CD4-positive, alpha-beta T cell (primary cell): ENCODE measurements around the gene PWP2. TPM values are rescaled to one million over a fixed set of nuclear protein-coding genes. Genes with fewer than 3 reads are reported as not detected.
"Not testable (repeated sequence)": the region's sequence is repeated elsewhere in the genome, so short reads cannot be mapped to it uniquely, and the experiment has no call there.

Experiments used
- ATAC-seq: fragments of 200-7000 bp; cut with Tn5 transposase; one replicate; pipeline ENCODE4 v1.10.0; 2022; ENCODE audit warnings: mild to moderate bottlenecking; ENCODE audit not compliant: poor library complexity
- CTCF ChIA-PET: fragments of 350-600 bp; sonication (Branson Sonifier 250); formaldehyde crosslinking; loops from one replicate; lab custom pipeline; 2021; ENCODE audit warnings: antibody characterized with exemption, inconsistent platforms; lab: Charles Lee
- POLR2A ChIA-PET: fragments of 350-600 bp; sonication (Branson Sonifier 250); formaldehyde crosslinking; loops from one replicate; lab custom pipeline; 2021; ENCODE audit warnings: antibody characterized with exemption, inconsistent platforms; lab: Charles Lee
- DNase-seq, 14 experiments: peaks; one replicate each; pipeline ENCODE4 v3.0.0-alpha.2; 2013 to 2020; ENCODE audit warnings: mixed read lengths in 2 of 14
- H3K27ac ChIP-seq, 2 donors: one replicate each; pipeline versions ENCODE4 v1.5.1 to v1.7.0; 2013; ENCODE audit warnings: low read length in 2 of 2, low read depth in 1 of 2, mild to moderate bottlenecking in 1 of 2
- H3K27me3 ChIP-seq, 2 experiments: 1 replicate in 1 of 2; 2 replicates in 1 of 2; pipeline versions ENCODE4 v1.6.1 to v1.7.0; 2013; ENCODE audit warnings: low read length in 2 of 2, control low read depth in 1 of 2, mild to moderate bottlenecking in 1 of 2, moderate library complexity in 1 of 2; ENCODE audit not compliant: insufficient read depth in 2 of 2, control insufficient read depth in 1 of 2
- H3K36me3 ChIP-seq: one replicate; pipeline ENCODE4 v1.6.1; 2013; ENCODE audit warnings: low read length, control low read depth; ENCODE audit not compliant: insufficient read depth
- H3K4me1 ChIP-seq: one replicate; pipeline ENCODE4 v1.6.1; 2013; ENCODE audit warnings: low read length, control low read depth; ENCODE audit not compliant: insufficient read depth
- H3K4me3 ChIP-seq: one replicate; pipeline ENCODE4 v1.5.1; 2013; ENCODE audit warnings: mild to moderate bottlenecking, low read length, moderate library complexity
- H3K9me3 ChIP-seq, 2 experiments: 1 replicate in 1 of 2; 2 replicates in 1 of 2; pipeline versions ENCODE4 v1.6.1 to v1.7.0; 2013; ENCODE audit warnings: low read length in 2 of 2, mild to moderate bottlenecking in 2 of 2, control low read depth in 1 of 2, moderate library complexity in 1 of 2; ENCODE audit not compliant: control insufficient read depth in 1 of 2, insufficient read depth in 1 of 2
- H3K27ac Mint-ChIP-seq: one replicate; pipeline ENCODE4 v1.8.0; 2020; ENCODE audit warnings: mixed read lengths
- H3K27me3 Mint-ChIP-seq: one replicate; pipeline ENCODE4 v1.8.0; 2021; ENCODE audit warnings: mixed read lengths
- H3K36me3 Mint-ChIP-seq: one replicate; pipeline ENCODE4 v1.8.0; 2021; ENCODE audit warnings: low read depth, mixed read lengths
- H3K4me1 Mint-ChIP-seq: one replicate; pipeline ENCODE4 v1.8.0; 2021; ENCODE audit warnings: low read depth, mixed read lengths
- H3K4me3 Mint-ChIP-seq: one replicate; pipeline ENCODE4 v1.8.0; 2020; ENCODE audit warnings: mild to moderate bottlenecking, mixed read lengths
- H3K9me3 Mint-ChIP-seq: one replicate; pipeline ENCODE4 v1.8.0; 2020; ENCODE audit warnings: mixed read lengths
- intact Hi-C, 2 experiments: fragments of 100-400 bp; cut with DNase I in 1 of 2; cut with micrococcal nuclease in 1 of 2; formaldehyde crosslinking; loops; one replicate each; pipeline versions ENCODE4 v1.15.1 to v1.9.0; 2023 to 2025; cut with DNase I, micrococcal nuclease
- total RNA-seq, 174 experiments: library from RNA in 2 of 174; stranded (reverse) in 2 of 174; gene quantifications; one replicate each; pipeline ENCODE4 v1.2.3 and lab custom pipeline; 2021 to 2026

The PWP2 gene
- total RNA-seq, 2 experiments from 2014 or later, result 38.0 to 40.6 TPM

DNA sequence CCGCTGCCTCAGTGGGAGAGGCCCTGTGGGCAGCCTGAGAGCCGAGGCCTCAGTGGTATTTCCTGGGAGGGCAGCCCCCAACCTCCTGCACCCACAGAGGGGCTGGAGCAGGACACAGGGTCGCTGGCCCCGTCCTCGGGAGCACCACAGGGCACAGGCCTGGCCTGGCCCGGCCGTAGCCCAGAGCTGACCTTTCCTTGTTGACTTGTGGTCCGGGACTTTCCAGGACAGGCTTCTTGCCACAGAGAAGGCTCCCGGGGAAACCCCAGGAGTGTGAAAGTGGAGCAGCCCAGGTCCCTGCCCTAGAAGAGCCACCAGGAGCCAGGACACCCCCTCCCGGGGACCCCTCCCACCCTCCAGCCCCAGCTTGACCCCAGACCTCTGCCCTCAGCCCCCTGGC lies 63.7 kb downstream of the PWP2 start:
- H3K27me3 Mint-ChIP-seq, H3K4me1 ChIP-seq, H3K9me3 ChIP-seq, ATAC-seq, intact Hi-C loops, H3K4me3 ChIP-seq, POLR2A ChIA-PET, H3K27me3 ChIP-seq, H3K27ac ChIP-seq, H3K36me3 Mint-ChIP-seq, H3K36me3 ChIP-seq, CTCF ChIA-PET, DNase-seq, H3K4me3 Mint-ChIP-seq, H3K9me3 Mint-ChIP-seq, H3K27ac Mint-ChIP-seq, H3K4me1 Mint-ChIP-seq: not testable (repeated sequence)

DNA sequence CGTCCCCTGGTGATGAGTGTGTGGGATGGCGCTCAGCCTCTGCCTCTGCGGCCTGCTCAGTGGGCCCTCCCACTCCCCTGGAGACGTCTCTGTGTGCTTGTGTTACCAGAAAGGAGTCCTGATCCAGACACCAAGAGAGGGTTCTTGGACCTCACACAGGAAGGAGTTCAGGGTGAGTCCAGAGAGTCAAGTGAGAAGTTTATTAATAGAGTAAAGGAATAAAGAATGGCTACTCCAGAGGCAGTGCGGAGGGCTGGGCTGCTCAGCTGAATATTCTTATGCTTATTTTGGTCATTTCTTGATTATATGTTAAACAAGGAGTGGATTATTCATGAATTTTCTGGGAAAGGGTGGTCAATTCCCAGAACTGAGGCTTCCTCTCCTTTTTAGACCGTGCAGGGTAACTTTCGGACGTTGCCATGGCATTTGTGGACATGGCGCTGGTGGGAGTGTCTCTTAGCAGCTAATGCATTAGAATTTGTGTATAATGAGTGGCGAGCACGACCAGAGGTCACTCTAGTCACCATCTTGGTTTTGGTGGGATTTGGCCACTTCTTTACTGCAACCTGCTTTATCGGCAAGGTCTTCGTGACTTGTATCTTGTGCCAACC lies 64.9 kb downstream of the PWP2 start:
- DNase-seq, H3K27ac ChIP-seq, POLR2A ChIA-PET, H3K36me3 Mint-ChIP-seq, H3K4me3 Mint-ChIP-seq, H3K4me3 ChIP-seq, H3K36me3 ChIP-seq, H3K27ac Mint-ChIP-seq, H3K4me1 Mint-ChIP-seq, H3K27me3 ChIP-seq, CTCF ChIA-PET, H3K9me3 ChIP-seq, intact Hi-C loops, ATAC-seq, H3K9me3 Mint-ChIP-seq, H3K27me3 Mint-ChIP-seq, H3K4me1 ChIP-seq: not testable (repeated sequence)

DNA sequence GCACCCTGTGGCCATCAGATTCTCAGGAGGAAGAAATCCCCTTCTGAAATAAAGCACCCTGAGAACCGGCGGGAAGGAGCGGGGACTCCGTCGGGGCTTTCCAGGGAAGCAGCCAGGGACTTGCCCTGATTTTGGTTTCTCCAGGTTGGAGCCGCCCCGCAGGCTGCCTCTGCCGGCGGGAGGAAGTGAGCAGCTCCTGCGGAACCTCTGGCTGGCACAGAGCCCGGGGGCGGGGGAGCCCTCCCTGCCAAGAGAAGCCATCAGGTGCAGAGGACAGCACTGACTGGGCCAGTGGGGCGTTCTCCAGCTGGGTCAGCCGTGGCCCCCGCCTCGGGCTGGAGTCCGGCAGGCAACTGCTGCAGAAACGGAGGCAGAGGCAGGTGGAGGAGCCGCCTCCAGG lies 65.5 kb downstream of the PWP2 start:
- H3K36me3 ChIP-seq, H3K36me3 Mint-ChIP-seq, POLR2A ChIA-PET, H3K27me3 ChIP-seq, DNase-seq, H3K4me3 ChIP-seq, H3K4me1 Mint-ChIP-seq, H3K27ac ChIP-seq, H3K4me3 Mint-ChIP-seq, H3K9me3 Mint-ChIP-seq, H3K9me3 ChIP-seq, H3K27ac Mint-ChIP-seq, intact Hi-C loops, H3K4me1 ChIP-seq, CTCF ChIA-PET, H3K27me3 Mint-ChIP-seq: not testable (repeated sequence)
- ATAC-seq, result peak; percentile 74

DNA sequence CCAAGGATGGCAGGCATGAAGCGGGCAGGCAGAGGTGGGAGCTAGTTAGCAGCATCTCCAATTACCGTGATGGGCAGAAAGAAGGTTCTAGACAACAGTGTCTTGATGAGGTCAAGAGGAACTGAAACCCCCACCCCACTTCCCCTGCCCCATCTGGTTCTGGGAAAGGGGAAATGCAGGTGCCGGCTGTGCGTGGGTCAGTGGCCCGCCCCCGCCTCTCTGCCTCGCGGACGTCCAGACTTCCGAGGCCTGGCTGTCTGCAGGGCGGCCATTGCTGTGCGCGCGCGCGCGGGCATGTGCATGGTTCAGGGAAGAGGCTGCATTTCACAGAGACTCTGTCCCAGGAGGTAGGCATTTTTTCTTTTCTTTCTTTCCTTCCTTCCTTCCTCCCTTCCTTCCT lies 68.0 kb downstream of the PWP2 start:
- ATAC-seq, H3K4me3 Mint-ChIP-seq, intact Hi-C loops, POLR2A ChIA-PET, DNase-seq, H3K27ac ChIP-seq, CTCF ChIA-PET, H3K9me3 Mint-ChIP-seq, H3K36me3 ChIP-seq, H3K27me3 Mint-ChIP-seq, H3K4me1 Mint-ChIP-seq, H3K4me3 ChIP-seq, H3K4me1 ChIP-seq, H3K27me3 ChIP-seq, H3K9me3 ChIP-seq, H3K27ac Mint-ChIP-seq, H3K36me3 Mint-ChIP-seq: not testable (repeated sequence)

DNA sequence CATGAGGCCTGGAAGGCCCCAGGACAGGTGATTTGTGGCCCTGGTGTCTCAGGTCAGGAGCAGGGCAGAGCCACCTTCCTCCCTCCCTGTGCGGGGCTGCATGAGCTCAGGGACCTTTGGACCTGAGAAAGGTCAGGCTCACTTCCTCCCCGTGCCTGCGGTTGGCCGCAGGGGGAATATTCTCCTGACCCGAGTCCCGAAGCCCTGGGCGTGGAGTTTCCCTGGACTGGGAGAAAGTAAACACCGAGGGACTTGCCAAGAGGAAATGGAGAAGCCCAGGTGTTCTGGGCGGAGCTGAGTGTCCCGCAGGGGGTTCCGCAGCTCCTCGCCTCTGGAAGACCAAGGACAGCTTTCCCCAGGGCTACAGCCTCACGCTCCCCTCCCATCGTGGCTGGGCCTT lies 68.9 kb downstream of the PWP2 start:
- H3K9me3 ChIP-seq, ATAC-seq, H3K9me3 Mint-ChIP-seq, H3K4me3 Mint-ChIP-seq, H3K27ac ChIP-seq, H3K4me1 Mint-ChIP-seq, H3K36me3 ChIP-seq, H3K4me3 ChIP-seq, H3K27ac Mint-ChIP-seq, intact Hi-C loops, POLR2A ChIA-PET, H3K27me3 Mint-ChIP-seq, H3K4me1 ChIP-seq, CTCF ChIA-PET, H3K27me3 ChIP-seq, H3K36me3 Mint-ChIP-seq, DNase-seq: not testable (repeated sequence)

Other genes starting within 250 kb of the PWP2 start
- gene AGPAT3, start 242.2 kb upstream of the PWP2 start, total RNA-seq, result 10 to 100 TPM; 40.8 to 43.4 TPM
- gene TRAPPC10, start 95.1 kb upstream of the PWP2 start, total RNA-seq, result 100 to 1,000 TPM in 1 of 2 experiments, 10 to 100 TPM in 1; 98.1 to 101 TPM
- 10 to 100 TPM; 21.9 to 23.0 TPM for gene GATD3, start 26.3 kb downstream of the PWP2 start, total RNA-seq
- 10 to 100 TPM; 22.2 to 22.9 TPM for gene ICOSLG, start 133.5 kb downstream of the PWP2 start, total RNA-seq
- gene DNMT3L, start 154.5 kb downstream of the PWP2 start, total RNA-seq, result not detected
- gene AIRE, start 178.5 kb downstream of the PWP2 start, total RNA-seq, result under 1 TPM; 0.11 to 0.16 TPM
- 100 to 1,000 TPM; 115 to 117 TPM for gene PFKL, start 192.7 kb downstream of the PWP2 start, total RNA-seq
- 10 to 100 TPM; 50.1 to 51.6 TPM for gene CFAP410, start 232.0 kb downstream of the PWP2 start, total RNA-seq
- 1 to 10 TPM; 1.9 to 2.9 TPM for gene TRPM2, start 246.2 kb downstream of the PWP2 start, total RNA-seq